SK-N-MC (cell line): Measurements from ENCODE around the gene A3GALT2.

ENCODE experiments used
- EZH2 ChIP-seq: fragments of 200-600 bp; sonication (generic); IDR thresholded peaks from one replicate; pipeline ENCODE4 v1.6.1; 2017; ENCODE audit warnings: antibody characterized with exemption
- POLR2AphosphoS5 ChIP-seq: IDR thresholded peaks from 2 replicates; pipeline ENCODE4 v1.6.1; 2012; ENCODE audit warnings: mild to moderate bottlenecking, low read depth, low read length, borderline replicate concordance

DNA sequence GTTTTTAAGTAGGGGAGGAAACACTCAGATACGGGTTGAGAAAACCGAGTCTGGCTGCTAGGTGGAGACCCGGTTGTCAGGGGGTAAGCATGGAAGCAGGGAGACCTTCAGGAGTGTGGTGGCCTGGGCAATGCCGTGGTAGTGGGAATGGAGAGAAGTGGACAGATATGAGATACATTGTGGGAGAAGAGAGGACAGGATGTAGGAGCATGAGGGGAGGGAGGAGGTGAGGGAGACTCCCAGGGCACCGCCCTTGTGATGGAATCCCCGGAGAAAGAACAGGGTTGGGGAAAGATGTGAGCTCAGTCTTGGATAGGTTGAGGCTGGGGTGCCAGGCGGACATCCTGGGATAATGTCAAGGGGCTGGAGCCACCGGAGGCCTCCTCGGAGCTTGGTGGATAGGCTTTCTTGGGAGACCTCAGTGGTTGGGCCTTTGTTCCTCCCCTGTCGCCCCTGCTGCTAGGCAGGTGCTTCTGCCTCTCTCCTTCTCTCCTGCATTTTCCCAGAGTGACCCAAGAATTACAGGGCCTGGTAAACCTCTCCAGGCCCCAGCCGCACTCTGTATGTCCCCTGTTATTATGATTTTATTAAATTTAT is 43.3 kb downstream of the A3GALT2 start:
- no peak for TF ChIP-seq EZH2
- no peak for TF ChIP-seq POLR2AphosphoS5
